HG02885 (cell line): ENCODE results near the gene GNAI1.
"Not testable (repeated sequence)": the region's sequence is repeated elsewhere in the genome, so short reads cannot be mapped to it uniquely, and the experiment has no call there.

Source experiments
- ATAC-seq: cut with Tn5 transposase; IDR thresholded peaks from one replicate; pipeline ENCODE4 v1.9.1; 2021; ENCODE audit warnings: mild to moderate bottlenecking; ENCODE audit not compliant: unreplicated experiment, poor library complexity

Gene GNAI1

DNA sequence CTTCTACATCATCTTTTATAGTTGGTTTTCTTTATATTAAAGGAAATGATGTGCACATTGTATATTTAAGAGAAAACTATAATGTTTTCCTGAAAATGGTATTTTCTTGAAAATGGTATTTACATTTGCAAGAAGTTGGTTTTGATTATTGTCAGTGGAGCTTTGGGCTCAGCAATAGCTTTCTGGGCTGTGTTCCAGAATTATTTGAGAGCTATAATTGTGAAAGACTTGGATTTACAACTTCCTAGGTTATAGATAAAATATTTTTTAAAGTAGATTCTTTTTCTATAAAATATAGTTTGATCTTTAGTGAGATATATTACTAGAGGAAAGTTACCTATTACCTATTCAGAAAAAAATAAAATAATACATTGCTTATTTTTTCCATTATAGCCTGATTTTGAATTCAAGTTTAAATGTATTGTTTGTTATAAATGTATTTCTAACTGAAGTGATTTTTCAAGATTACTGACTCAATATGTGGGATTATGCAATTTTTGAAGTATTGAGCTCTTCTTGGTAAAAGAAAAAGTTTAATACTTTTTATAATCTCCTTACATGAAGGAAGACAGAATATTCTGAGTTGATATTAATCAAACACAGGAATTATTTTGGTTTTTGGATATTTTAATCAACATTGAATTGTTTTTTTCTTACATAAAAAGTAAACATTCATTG, 20.2 kb downstream of the GNAI1 start:
- no peak for ATAC-seq

DNA sequence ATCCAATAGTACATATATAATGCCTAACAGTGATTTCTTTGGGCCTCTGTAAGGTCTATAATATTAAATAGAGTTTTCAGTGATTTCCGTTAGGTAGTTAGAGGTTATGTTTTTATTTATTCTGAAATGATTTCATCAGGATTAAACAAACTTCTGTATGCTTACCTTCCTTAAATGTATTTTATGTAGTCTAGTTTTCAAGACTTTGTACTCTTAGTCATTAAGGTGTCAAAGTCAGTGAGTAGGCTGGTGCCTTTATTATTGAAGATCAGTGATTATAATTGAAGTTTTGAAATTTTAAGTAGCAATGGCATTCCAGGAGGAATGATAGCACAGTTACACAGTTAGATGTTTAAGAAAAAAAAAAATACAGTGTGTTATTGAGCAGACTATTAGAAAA, 20.7 kb downstream of the GNAI1 start:
- no peak for ATAC-seq

DNA sequence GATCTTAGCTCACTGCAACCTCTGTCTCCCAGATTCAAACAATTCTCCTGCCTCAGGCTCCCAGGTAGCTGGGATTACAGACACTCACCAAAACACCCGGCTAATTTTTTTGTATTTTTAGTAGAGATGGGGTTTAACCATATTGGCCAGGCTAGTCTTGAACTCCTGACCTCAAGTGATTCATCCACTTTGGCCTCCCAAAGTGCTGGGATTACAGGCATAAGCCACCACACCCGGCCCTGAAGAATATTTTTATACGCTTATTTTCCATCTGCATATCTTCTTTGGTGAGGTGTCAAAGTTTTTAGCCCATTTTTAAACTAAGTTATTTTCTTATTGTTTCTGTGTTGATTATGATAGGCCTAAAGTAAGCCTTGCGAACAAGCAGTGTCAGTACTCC, 23.1 kb downstream of the GNAI1 start:
- ATAC-seq = not testable (repeated sequence)

DNA sequence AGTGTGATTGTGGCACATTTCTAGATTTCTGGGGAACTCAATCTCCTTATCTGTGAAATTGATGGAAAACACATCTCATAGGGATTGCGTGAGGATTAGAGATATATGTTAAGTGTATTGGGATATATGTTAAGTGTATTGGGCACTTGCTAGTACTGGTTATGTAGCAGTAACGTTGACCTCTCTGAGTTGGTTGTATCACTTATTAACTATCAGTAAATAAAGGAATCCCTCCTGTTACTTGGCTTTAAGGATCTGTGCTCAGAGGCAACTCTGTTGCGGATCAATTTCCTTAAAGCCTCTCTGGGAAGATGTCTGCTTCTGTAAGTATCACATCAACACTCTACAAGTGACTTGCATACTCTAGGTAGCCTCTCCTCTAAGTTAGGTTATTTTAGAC, 25.2 kb downstream of the GNAI1 start:
- no peak for ATAC-seq

DNA sequence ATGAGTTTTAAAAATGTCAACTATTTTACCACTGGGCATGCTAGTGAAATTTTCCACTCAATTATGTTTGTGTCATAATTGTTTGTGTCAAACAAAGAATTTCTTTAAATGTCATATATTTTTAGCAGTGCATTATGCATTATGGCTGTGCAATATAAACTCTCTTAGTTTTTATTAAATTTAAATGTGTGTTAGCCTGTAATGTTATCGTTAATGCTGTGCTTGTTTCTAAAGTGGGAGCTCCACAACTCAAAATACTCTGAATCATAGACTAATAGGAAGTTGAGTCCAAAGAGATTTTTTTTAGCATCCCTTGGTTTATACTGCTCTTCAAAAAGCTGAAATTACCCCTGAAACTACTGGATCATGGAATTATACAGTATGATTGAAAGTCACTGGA, 26.8 kb downstream of the GNAI1 start:
- ATAC-seq = no peak

DNA sequence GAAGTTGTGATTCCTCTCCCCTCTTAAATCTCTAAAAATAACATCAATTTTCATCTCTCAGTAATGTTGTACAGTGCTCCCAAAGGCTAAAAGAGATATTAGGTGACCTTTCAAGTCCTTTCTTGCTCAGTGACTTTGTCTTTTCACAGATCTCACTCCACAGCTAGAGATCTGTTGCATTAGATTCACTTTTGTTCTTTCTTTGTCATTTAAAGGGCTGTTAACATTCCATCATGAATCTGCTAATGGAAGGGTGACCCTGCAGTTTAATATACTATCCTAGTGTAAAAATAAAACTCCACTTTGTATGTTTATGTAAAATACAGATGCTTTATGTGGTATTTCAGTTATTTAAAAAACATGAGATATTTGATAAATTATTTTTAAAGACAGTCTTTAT, 30.5 kb downstream of the GNAI1 start:
- ATAC-seq = no peak

DNA sequence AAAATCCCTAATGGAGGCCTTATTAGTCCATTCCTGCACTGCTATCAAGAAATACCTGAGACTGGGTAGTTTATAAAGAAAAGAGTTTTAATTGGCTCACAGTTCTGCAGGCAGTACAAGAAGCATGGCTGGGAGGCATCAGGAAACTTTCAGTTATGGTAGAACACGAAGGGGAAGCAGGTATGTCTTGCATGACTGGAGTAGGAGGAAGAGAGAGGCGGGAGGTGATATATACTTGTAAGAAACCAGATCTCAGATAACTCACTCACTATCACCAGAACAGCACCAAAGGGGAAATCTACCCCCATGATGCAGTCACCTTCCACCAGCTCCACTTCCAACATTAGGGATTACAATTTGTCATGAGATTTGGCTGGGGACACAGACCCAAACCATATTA, 35.8 kb downstream of the GNAI1 start:
- ATAC-seq = no peak

DNA sequence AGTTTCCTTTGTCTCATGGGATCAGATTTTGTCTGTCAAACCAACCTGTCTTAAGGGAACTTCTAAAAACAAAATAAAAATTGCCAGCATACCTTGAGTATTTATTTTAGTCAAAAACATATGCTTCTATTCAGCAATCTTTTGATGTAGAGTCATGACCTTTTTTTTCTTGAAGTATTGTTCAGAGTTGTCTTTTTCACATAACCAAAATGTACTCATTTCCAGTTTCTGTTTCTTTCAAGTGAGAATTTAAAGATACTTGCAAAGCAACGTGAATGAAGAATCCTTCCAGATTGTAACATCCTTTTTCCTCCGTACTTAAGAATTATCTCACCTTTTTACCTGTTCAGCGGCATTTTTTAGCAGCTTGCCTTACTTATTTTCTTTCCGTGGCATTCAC, 37.8 kb downstream of the GNAI1 start:
- no peak for ATAC-seq

DNA sequence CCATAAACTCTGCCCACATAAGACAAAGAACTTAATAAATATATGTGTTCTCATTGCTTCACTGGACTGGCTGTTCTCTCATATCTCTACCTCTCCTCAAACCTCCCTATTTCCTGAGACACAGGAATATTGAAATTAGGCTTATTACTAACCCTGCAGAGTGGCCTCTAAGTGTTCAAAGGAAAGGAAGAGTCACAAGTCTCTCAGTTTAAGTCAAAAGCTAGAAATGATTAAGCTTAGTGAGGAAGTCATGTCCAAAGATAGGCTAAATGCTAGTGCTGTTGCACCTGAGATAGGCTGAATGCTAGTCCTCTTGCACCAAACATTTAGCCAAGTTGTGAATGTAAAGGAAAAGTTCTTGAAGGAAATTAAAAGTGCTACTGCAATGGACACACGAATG, 41.1 kb downstream of the GNAI1 start:
- no peak for ATAC-seq

DNA sequence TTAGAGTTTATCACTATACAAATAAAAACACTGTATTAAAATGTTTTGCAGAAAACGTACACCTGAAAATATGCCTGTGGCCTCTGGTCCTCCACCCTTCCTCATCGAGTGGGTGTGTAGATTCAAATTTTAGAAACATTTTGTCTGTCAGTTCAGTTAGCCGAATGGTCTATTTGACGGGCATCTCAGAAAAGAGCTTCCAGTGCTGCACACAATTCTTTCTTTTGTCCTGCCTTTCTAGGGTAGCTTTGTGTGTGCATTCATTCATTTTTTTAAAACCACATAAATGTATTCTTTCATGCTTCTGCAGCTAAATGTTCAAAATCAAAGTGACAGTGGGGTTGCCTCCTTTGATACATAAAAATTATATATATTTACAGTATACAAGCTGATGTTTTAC, 46.8 kb downstream of the GNAI1 start:
- no peak for ATAC-seq

DNA sequence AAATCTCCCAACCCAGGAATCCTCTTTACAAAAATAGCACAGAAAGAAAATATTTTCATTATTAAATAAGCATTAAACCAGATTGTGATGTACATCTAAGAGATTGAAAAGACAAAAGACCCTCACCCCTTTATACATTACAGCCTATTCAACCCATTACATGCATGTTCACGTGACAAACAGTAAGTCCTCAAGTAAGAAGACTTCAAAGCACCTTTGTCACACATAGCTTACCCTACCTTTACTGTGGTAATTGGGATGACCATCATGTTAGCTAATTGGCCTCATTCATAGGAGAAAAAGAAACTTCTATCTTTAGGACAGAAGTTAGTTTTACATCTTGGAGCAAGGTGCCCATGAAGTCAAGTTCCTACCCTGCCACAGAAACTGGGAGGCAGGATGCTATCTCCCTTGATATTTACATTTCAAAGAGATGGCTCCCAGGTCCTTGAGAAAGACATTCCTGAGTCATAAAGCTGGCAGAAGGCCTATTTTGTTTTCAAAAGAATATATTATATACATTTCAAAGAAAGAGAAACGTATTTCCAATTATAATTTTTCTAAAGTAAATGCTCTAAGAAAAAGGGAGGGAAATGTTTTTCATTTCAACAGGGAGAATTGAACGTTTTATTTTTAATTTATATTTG, 48.1 kb downstream of the GNAI1 start:
- no peak for ATAC-seq

DNA sequence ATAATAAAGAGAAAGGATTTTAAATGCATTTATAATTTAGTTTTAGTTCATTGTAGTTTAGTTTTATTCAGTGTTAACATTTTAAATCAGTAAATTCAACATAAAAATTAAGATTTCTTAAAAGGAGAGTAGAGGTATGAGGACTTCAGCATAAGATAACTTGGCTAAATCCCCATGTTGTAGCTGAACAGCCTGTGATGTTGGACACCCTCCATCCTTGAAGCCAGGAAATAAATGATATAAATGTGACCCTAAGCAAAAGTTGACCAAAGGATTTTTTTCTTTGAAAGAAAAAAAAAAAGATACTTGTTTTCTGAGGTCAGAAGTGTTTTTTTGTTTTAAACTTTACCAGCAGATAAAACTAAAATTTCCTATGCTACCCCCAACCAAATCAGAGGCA, 48.7 kb downstream of the GNAI1 start:
- no peak for ATAC-seq

DNA sequence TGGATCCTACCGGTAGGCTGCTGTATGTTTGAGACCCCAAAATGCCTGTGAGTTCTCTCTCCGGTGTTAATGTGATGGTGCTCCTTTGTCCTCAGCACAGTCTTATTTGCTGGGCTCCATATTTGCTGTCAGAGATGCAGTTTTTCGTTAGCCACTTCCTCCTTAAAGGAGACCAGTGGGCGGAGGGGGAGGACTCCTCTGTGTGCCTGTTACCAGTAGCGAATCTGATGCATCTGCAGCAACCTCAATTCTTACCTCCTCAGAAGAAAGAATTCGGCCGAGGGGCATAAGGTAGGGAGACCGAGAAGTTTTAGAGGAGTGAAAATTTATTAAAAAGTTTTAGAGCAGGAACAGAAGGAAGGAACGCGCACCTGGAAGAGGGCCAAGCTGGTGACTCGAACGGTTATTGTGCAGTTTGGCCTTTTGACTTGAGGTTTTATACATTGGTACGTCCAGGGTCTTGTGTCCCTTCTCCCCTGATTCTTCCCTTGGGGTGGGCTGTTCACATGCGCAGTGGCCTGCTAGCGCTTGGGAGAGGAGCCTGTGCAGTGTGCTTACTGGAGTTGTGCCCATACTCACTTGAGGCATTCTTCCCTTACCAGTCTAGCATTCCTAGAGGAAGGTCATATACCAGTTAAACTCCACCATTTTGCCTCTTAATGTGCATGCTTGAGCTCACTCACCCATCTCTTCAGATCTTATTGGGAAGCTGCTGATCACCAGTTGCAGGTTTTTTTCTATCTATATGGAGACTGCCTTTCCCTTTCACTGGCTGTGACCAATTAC, 49.5 kb downstream of the GNAI1 start:
- ATAC-seq = no peak

DNA sequence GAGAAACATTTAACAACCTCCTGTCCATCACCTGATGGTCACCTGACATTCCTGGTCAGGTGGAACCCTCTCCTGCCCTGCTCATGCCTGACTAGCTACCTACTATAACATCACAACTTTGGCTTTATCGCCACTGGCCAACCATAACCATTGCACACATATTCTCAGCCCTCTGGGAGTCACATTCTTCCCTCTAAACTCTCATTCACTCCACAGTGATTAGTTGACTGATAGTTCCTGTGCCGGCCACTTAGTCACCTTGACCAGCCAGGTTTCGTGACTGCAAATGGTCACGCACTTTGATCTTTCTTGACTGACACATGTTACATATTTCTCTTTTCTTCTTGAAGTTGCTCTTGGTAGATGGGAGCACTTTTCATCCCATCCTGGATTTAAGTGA, 50.1 kb downstream of the GNAI1 start:
- ATAC-seq = no peak

DNA sequence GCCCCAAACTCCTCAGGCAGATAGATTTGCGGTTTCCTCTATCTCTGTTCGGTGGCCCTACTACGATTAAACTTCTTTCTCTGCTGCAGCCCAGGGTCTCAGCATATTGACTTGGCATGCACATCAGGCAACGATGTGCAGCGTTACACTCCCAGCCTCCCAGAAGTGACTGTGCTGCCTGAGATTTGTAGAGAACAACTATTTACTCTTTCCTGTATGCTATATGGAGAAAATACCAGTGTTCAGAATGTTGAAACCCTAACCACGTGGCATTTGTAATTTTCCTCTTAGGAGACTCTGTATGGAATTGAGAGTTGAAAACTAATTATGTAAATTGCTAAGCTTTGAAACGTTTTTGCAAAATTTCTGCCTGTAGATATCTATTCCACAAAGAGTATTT, 50.9 kb downstream of the GNAI1 start:
- no peak for ATAC-seq

DNA sequence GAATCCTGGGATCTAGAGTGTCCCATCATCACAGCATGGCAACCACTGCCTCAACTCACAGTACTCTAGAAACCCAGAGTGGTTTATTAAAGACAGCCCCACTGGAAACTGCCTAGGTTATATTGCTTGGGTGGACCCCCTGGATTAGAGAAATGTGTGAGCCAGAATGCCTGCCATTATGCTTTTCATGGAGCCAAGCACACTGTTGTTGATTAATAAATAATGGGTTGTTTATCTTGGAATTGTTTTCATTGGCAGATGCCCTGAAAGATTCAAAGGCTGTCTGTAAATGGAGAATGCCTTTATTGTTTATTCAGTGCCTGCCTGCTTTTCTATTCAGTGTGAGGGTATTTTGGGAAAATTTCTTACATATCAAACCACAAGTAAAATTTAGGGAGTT, 52.1 kb downstream of the GNAI1 start:
- no peak for ATAC-seq

DNA sequence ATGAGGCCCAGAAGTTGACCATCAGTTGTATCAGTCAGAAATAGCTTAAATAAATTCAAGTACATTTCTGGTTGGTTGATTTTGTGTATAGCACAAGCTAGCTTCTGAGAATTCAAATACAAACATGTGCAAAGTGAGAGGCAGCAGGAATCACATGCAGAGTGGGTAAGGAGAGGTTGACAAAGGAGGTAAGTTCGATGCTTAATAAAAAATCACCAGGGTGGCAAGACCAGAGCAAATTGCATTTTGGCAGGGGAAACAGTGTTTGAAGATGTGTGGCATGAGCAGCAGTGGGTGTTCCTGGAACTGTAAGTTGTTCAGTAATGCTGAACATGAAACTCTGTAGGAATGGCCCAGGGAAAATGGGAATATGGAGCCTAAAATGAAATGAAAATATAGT, 52.6 kb downstream of the GNAI1 start:
- ATAC-seq = no peak

DNA sequence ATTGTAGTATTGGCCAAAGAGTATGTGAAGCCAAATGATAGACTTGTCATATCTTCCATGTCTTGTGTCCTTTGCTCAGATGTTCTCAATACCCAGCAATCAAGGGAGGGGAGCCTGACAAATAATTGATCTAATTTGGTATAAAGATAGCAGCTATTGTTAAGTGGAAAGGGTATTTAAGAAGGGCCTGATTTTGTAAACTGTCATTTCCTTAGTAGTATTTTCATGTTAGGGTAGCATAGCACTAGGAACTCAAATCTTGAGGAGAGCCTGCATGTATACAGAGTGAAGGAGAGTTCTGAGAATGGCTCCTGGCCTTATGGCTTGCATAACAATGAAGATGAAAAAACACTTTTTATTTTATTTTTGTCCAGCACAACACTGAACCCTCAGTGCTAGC, 53.1 kb downstream of the GNAI1 start:
- ATAC-seq = no peak

DNA sequence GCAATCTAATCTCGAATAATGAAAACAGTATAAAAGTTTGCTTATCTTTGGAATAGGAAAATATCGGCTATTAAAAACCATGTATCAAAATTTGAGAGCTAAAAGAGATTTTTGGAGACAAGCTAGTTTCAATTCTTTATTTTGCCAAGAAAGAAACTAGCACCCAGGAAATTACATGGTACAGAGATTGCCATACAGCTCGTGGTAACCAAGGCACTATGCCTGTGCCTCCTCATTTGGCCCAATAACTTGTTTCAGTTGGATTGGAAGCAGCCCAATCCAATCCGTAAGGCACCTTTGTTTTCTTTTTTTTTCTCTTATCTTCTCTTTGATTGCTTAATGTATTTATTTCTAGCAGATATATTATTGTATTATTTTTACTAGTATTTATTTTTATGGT, 55.0 kb downstream of the GNAI1 start:
- no peak for ATAC-seq

DNA sequence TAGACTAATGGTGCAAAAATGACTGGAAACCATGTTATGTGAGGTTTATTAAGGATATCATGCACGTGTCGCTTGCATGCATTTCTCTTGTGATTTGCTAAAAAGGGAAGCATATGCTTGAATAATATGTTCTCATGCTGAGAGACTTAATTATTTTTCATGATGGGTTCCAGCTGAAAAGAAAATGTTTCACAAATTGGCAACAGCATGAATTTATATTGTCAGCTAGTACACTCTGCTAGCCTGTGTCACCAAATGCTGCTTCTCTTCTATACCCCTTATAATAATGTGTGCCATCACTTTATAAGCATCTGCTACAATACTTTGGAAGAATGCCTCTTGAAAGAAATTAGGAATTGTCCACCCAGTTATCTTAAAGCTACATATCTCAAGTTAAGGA, 63.0 kb downstream of the GNAI1 start:
- ATAC-seq = no peak

DNA sequence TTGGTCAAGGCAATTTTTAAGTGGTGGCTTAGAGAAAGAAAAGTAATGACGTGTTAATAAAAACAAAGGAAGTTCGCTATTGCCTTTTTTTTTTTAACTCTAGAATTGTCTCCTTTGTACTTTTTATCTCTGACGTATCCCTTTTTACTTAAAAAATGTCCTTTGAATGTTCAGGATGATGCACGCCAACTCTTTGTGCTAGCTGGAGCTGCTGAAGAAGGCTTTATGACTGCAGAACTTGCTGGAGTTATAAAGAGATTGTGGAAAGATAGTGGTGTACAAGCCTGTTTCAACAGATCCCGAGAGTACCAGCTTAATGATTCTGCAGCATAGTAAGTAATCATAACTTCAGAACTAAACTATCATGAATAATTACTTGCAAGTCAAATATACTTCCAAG, 64.4 kb downstream of the GNAI1 start:
- no peak for ATAC-seq

DNA sequence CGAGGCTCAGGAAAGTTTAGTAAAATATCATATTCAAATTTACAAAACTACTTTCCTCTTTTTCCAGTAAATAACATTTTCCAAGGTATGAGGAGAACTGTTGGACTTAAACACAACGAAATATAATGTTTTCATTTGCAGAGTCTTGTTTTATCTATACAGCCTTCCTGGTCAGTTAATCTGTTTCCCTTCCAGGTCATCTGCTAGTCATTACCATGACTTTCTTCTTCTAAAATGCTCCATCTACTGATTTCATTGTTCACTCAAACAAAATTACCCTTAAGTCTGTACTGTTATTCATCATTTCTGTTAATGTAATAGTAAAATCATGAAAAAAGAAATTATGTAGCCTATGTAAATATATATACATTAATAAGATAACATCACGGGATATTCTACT, 69.8 kb downstream of the GNAI1 start:
- no peak for ATAC-seq
